GM23248 (cell line): ENCODE data around the gene CARD6. TPM values are rescaled to one million over a fixed set of nuclear protein-coding genes. Genes with fewer than 3 reads are reported as not detected.
"Not testable (repeated sequence)": the region's sequence is repeated elsewhere in the genome, so short reads cannot be mapped to it uniquely, and the experiment has no call there.

Experiments used
- DNase-seq: peaks from one replicate; pipeline ENCODE4 v3.0.0-alpha.2; 2015
- H2AFZ ChIP-seq: fragments of 200-600 bp; sonication (generic); 2 replicates; pipeline ENCODE4 v1.6.1; 2016; ENCODE audit warnings: antibody characterized with exemption
- H3F3A ChIP-seq: fragments of 200-600 bp; sonication (generic); 2 replicates; pipeline ENCODE4 v1.6.1; 2016; ENCODE audit warnings: mild to moderate bottlenecking, antibody characterized with exemption, mixed run types; ENCODE audit not compliant: insufficient read depth
- H3K27ac ChIP-seq: fragments of 200-600 bp; sonication (generic); 2 replicates; pipeline ENCODE4 v1.5.1; 2016; ENCODE audit warnings: mild to moderate bottlenecking
- H3K27me3 ChIP-seq: fragments of 200-600 bp; sonication (generic); replicated peaks from 2 replicates; pipeline ENCODE4 v1.6.1; 2016; ENCODE audit warnings: mild to moderate bottlenecking; ENCODE audit not compliant: insufficient read depth
- H3K36me3 ChIP-seq: fragments of 200-600 bp; sonication (generic); 2 replicates; pipeline ENCODE4 v1.6.1; 2016; ENCODE audit warnings: low read depth, mild to moderate bottlenecking
- H3K4me1 ChIP-seq: fragments of 200-600 bp; sonication (generic); 2 replicates; pipeline ENCODE4 v1.6.1; 2016; ENCODE audit warnings: mild to moderate bottlenecking; ENCODE audit not compliant: insufficient read depth
- H3K4me2 ChIP-seq: fragments of 200-600 bp; sonication (generic); one replicate; pipeline ENCODE4 v1.6.1; 2016; ENCODE audit warnings: mild to moderate bottlenecking; ENCODE audit not compliant: unreplicated experiment
- H3K4me3 ChIP-seq: fragments of 200-600 bp; sonication (generic); 2 replicates; pipeline ENCODE4 v1.5.1; 2016; ENCODE audit warnings: mild to moderate bottlenecking
- H3K79me2 ChIP-seq: fragments of 200-600 bp; sonication (generic); 2 replicates; pipeline ENCODE4 v1.6.1; 2016; ENCODE audit warnings: mild to moderate bottlenecking; ENCODE audit not compliant: insufficient read depth
- H3K9ac ChIP-seq: fragments of 200-600 bp; sonication (generic); 2 replicates; pipeline ENCODE4 v1.6.1; 2016; ENCODE audit warnings: mild to moderate bottlenecking
- H3K9me2 ChIP-seq: fragments of 200-600 bp; sonication (generic); 2 replicates; pipeline ENCODE4 v1.6.1; 2016; ENCODE audit warnings: mixed run types, mild to moderate bottlenecking, moderate library complexity; ENCODE audit not compliant: insufficient read depth
- H3K9me3 ChIP-seq: fragments of 200-600 bp; sonication (generic); one replicate; pipeline ENCODE4 v1.6.1; 2017; ENCODE audit warnings: low read depth
- H4K20me1 ChIP-seq: fragments of 200-600 bp; sonication (generic); 2 replicates; pipeline ENCODE4 v1.6.0; 2016; ENCODE audit not compliant: insufficient read depth
- EZH2 ChIP-seq: fragments of 200-600 bp; sonication (generic); IDR thresholded peaks from 2 replicates; pipeline ENCODE4 v1.6.1; 2018; ENCODE audit warnings: antibody characterized with exemption, mild to moderate bottlenecking; ENCODE audit not compliant: insufficient read depth, poor library complexity, severe bottlenecking
- EZH2phosphoT487 ChIP-seq: fragments of 200-600 bp; sonication (generic); IDR thresholded peaks from 2 replicates; pipeline ENCODE4 v1.6.1; 2018; ENCODE audit warnings: antibody characterized with exemption, moderate library complexity, mild to moderate bottlenecking, low read depth; ENCODE audit not compliant: insufficient read depth
- WGBS, 2 experiments: methylation state at CpG; one replicate each; pipeline ENCODE4 v1.1.6; 2015 to 2017; ENCODE audit warnings: low lambda C conversion rate in 2 of 2, low coverage in 1 of 2; ENCODE audit errors: missing lambda C conversion rate in 2 of 2; 5-methylcytosine and 5-hydroxymethylcytosine counted together
- in situ Hi-C: fragments of 300-500 bp; cut with MboI; formaldehyde crosslinking; loops from 2 replicates; pipeline ENCODE4 v1.15.0; 2020
- polyA plus RNA-seq: library from polyadenylated mRNA; unstranded; fragments of >200 nt; fragmentation: Nextera tagmentation; extraction: Ambion mirVana; gene quantifications from 2 replicates; pipeline ENCODE4 v1.2.1, GENCODE V29; 2016
- total RNA-seq: library from RNA; depleted of rRNA; stranded (reverse); fragments of >200 nt; shearing (Covaris generic); gene quantifications from 2 replicates; pipeline ENCODE4 v1.2.3, GENCODE V29; 2014

Gene CARD6
- total and polyA plus RNA-seq, 2 experiments from 2014 or later = 3.9 to 7.5 TPM

DNA sequence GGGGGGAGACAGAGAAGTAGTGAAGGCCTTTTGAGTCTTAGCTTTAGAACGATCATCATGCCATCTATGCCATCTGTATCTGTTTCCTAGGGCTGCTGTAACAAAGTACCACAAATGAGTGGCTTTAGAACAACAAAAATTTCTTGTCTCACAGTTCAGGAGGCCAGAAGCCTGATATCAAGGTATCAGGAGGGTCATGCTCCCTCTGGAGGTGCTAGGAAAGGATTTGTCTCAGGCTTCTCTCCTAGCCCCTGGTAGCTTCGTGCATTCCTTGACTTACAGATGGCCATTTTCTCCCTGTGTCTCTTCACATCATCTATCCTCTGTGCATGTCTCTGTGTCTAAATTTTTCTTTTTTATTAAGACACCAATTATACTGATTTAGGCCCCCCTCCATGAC is 5.2 kb downstream of the CARD6 start:
- peaks cover 8% of the 10 kb centered on the region; the same call in 1 of the 2 replicates for H3F3A ChIP-seq
- 92 to 97% methylated on average over 2 of the region's 2 CpGs for WGBS, 2 experiments
- no peak overlapping the region for H3K4me3 ChIP-seq
- TF ChIP-seq EZH2 (no peak), EZH2phosphoT487 (no peak)
- no peaks in the 10 kb centered on the region for H4K20me1 ChIP-seq
- H3K4me2 ChIP-seq = no peak overlapping the region
- no peak overlapping the region for H3K9ac ChIP-seq
- 0 out of 2 replicates have a peak, but pooled peaks cover 6% of the 10 kb centered on the region for H3K79me2 ChIP-seq
- no peaks in the 10 kb centered on the region for H3K9me3 ChIP-seq
- no peaks in the 10 kb centered on the region for H3K36me3 ChIP-seq
- H3K9me2 ChIP-seq = no peaks in the 10 kb centered on the region
- DNase-seq = no peak
- H3K4me1 ChIP-seq = peaks cover 14% of the 10 kb centered on the region; the same call in 1 of the 2 replicates
- H3K27me3 ChIP-seq = no peaks in the 10 kb centered on the region
- in situ Hi-C loops = no loop called here
- no peak overlapping the region for H2AFZ ChIP-seq
- H3K27ac ChIP-seq = no peak overlapping the region

DNA sequence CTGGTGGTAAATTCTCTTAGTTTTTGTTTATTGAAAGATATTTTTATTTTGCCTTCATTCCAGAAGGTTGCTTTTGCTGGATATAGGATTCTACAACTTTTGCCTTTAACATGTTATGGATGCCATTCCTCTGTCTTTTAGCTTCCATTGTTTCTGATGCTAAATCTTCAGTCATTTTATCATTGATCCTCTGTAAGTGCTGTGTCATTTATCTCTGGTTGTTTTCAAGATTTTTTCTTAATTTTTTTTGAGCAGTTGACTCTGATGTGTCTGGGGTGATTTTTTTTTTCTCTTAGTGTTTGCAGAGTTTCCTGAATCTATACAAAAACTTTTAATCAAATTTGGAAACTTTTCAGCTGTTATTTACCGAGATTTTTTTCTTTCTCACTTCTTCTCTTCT is 6.4 kb downstream of the CARD6 start:
- Histone ChIP-seq H4K20me1 (no peaks in the 10 kb centered on the region), H3K36me3 (no peaks in the 10 kb centered on the region), H3K27ac (no peak overlapping the region), H3K4me1 (peaks cover 5% of the 10 kb centered on the region; the same call in 1 of the 2 replicates), H3F3A (no peaks in the 10 kb centered on the region), H3K4me2 (no peak overlapping the region), H3K4me3 (no peak overlapping the region), H3K9me2 (no peaks in the 10 kb centered on the region), H2AFZ (no peak overlapping the region), H3K9ac (no peak overlapping the region), H3K9me3 (no peaks in the 10 kb centered on the region), H3K27me3 (no peaks in the 10 kb centered on the region), H3K79me2 (0 out of 2 replicates have a peak, but pooled peaks cover 6% of the 10 kb centered on the region)
- 76 to 80% methylated on average over 1 of the region's 1 CpG for WGBS, 2 experiments
- DNase-seq = no peak
- in situ Hi-C loops = no loop called here
- TF ChIP-seq EZH2 (no peak), EZH2phosphoT487 (no peak)

DNA sequence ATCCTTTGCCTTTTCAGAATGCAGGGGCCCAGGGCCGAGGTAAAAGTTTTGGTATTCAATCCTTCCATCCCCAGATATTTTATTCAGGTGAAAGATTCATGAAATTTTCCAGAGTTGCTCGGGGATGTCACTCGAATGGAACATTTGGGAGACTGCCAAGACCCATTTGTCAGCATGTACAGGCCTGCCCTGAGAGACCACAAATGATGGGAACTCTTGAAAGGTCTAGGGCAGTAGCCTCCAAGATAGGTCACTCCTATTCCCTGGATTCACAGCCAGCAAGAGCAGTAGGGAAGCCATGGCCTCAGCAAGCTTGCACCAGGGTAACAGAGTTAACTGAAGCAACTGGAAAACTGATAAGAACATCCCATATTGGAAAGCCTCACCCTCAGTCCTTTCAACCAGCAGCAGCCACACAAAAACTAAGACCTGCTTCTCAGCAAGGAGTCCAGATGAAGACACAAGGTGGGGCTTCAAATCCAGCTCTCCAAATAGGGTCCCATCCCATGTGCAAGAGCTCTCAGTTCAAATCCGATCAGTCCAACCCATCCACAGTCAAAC is 12.5 kb downstream of the CARD6 start:
- Histone ChIP-seq H3K36me3 (no peaks in the 10 kb centered on the region), H3K4me2 (no peak overlapping the region), H3K27me3 (no peaks in the 10 kb centered on the region), H2AFZ (no peak overlapping the region), H3K4me3 (no peak overlapping the region), H3K9me2 (no peaks in the 10 kb centered on the region), H3K27ac (no peak overlapping the region), H3K79me2 (no peaks in the 10 kb centered on the region), H3K9ac (no peak overlapping the region), H4K20me1 (no peaks in the 10 kb centered on the region), H3F3A (no peaks in the 10 kb centered on the region), H3K9me3 (no peaks in the 10 kb centered on the region), H3K4me1 (no peaks in the 10 kb centered on the region)
- in situ Hi-C loops = no loop called here
- DNase-seq = no peak
- 79 to 80% methylated on average over 4 of the region's 4 CpGs for WGBS, 2 experiments
- TF ChIP-seq EZH2 = no peak
- TF ChIP-seq EZH2phosphoT487 = no peak

DNA sequence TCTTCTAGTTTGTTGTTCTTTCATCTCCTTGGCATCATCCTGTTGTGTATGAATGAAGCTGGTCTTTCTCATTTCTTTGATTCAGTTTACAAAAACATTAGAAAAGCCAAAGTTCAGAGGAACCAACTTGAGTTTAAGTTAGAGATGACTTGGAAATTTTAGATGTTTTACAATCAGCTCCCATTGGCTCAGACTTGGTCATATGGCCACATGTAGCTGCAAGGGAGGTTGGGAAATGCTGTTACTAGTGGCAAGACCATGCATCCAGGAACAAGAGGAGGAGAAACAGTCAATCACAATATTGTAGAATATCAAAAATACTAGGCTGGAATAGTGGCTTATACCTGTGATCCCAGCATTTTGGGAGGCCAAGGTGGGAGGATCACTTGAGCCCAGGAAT is 19.5 kb downstream of the CARD6 start:
- H2AFZ ChIP-seq = no peak overlapping the region
- H3K4me3 ChIP-seq = no peak overlapping the region
- no peaks in the 10 kb centered on the region for H3K79me2 ChIP-seq
- no peak overlapping the region for H3K27ac ChIP-seq
- TF ChIP-seq EZH2 = no peak
- no peak for TF ChIP-seq EZH2phosphoT487
- in situ Hi-C loops = no loop called here
- H3K9ac ChIP-seq = no peak overlapping the region
- no peaks in the 10 kb centered on the region for H3K9me2 ChIP-seq
- no peaks in the 10 kb centered on the region for H3K36me3 ChIP-seq
- no peaks in the 10 kb centered on the region for H3K4me1 ChIP-seq
- no peaks in the 10 kb centered on the region for H3K9me3 ChIP-seq
- no peaks in the 10 kb centered on the region for H3K27me3 ChIP-seq
- no peaks in the 10 kb centered on the region for H3F3A ChIP-seq
- H4K20me1 ChIP-seq = no peaks in the 10 kb centered on the region
- no peak for DNase-seq
- H3K4me2 ChIP-seq = no peak overlapping the region

DNA sequence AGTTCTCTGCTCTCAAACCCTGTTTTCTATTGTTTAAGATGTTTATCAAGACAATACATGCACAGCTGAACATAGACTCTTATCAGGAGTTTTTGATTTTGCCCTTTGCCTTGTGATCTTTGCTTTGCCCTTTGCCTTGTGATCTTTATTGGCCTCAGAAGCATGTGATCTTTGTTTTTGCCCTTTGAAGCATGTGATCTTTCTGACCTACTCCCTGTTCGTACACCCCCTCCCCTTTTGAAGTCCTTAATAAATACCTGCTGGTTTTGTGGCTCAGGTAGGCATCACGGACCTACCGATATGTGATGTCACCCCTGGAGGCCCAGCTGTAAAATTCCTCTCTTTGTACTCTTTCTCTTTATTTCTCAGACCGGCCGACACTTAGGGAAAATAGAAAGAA is 23.8 kb downstream of the CARD6 start:
- in situ Hi-C loops, H3K27me3 ChIP-seq, H3K4me2 ChIP-seq, H3F3A ChIP-seq, H3K4me1 ChIP-seq, DNase-seq, H3K9me3 ChIP-seq, H2AFZ ChIP-seq, H3K79me2 ChIP-seq, H3K27ac ChIP-seq, H3K36me3 ChIP-seq, H3K4me3 ChIP-seq, H4K20me1 ChIP-seq, H3K9ac ChIP-seq, H3K9me2 ChIP-seq: not testable (repeated sequence)
- WGBS, 2 experiments = 44 to 59% methylated on average over 5 of the region's 5 CpGs
